GM12891 (cell line): ENCODE results near the gene TLE5.

ENCODE experiments used
- PAX5 ChIP-seq: IDR thresholded peaks from 2 replicates; pipeline ENCODE4 v1.6.1; 2011; ENCODE audit warnings: low read length, moderate library complexity, mild to moderate bottlenecking; ENCODE audit not compliant: insufficient read depth, severe bottlenecking
- POLR2A ChIP-seq: IDR thresholded peaks from 2 replicates; pipeline ENCODE4 v1.6.1; 2011; ENCODE audit warnings: low read depth, low read length, control low read depth
- POLR2AphosphoS5 ChIP-seq: IDR thresholded peaks from 2 replicates; pipeline ENCODE4 v1.6.1; 2011; ENCODE audit warnings: low read depth, low read length, control low read depth
- POU2F2 ChIP-seq: IDR thresholded peaks from 2 replicates; pipeline ENCODE4 v1.6.1; 2011; ENCODE audit warnings: low read depth, mild to moderate bottlenecking, control low read depth, low read length, moderate library complexity
- SPI1 ChIP-seq: IDR thresholded peaks from 2 replicates; pipeline ENCODE4 v1.6.1; 2011; ENCODE audit warnings: low read depth, low read length, control low read depth
- TAF1 ChIP-seq: IDR thresholded peaks from 2 replicates; pipeline ENCODE4 v1.6.1; 2011; ENCODE audit warnings: low read depth, low read length, control low read depth

DNA sequence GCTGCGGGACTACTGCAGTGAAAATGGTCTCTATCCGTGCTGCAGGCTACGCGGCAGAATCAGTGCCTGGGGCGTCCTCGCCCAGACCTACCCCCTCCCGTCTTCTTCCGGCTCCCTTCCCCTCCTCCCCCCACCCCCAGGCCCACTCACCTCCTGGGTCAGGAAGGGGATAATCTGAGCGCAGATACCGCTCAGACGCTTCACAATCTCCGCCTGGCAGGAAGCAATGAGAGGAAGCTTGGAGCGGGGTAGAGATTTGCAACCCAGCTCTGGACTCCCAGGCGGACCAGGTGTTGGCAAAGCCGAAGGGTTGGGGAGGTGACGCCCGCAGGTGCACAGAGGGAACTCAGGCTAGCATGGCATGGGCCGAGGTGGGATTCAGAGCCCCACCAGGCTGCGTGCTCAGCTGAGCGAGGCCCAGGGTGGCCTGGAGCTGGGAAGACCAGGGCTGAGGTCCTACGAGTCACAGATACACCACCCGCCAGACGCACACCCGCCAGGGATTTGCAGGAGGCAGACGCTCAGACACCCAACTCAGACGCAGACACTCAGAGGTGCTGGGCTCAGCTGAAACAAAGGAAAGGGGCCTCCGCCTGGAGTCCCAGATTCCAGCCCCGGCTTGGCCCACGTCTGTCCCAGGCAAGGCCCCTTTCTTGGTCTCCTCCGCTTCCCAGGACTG lies 37.3 kb downstream of the TLE5 start:
- no peak for TF ChIP-seq POLR2A
- TF ChIP-seq POLR2AphosphoS5, result no peak
- TF ChIP-seq TAF1, result no peak
- TF ChIP-seq SPI1, result no peak
- no peak for TF ChIP-seq PAX5
- no peak for TF ChIP-seq POU2F2
